Pancreas (tissue), 10 donors: ENCODE measurements around the gene KIF5A. TPM values are rescaled to one million over a fixed set of nuclear protein-coding genes. Genes with fewer than 3 reads are reported as not detected.

ENCODE experiments used
- ATAC-seq, 4 donors: fragments of 200-7000 bp; cut with Tn5 transposase; one replicate each; pipeline versions ENCODE4 v1.8.0 to v1.9.1; 2020; ENCODE audit warnings: mild to moderate bottlenecking in 4 of 4, moderate library complexity in 4 of 4
- DNase-seq, 6 donors: peaks; one replicate each; pipeline ENCODE4 v3.0.0-alpha.2; 2020
- FAIRE-seq: peaks from 2 replicates; lab custom pipeline; 2012; peaks lifted over from hg19 to GRCh38; lab: Jason Lieb, UNC
- H3K27ac ChIP-seq, 4 donors: fragments of 200-600 bp; sonication (generic); 1 replicate in 3 of 4; 2 replicates in 1 of 4; pipeline versions ENCODE4 v1.5.0 to v1.8.0; 2020
- H3K27me3 ChIP-seq, 4 donors: fragments of 200-600 bp; one replicate each; pipeline ENCODE4 v1.8.0; 2021
- H3K36me3 ChIP-seq, 3 donors: fragments of 200-600 bp; sonication (generic) in 1 of 3; one replicate each; pipeline versions ENCODE4 v1.5.0 to v1.8.0; 2020 to 2021
- H3K4me1 ChIP-seq, 3 donors: fragments of 200-600 bp; one replicate each; pipeline ENCODE4 v1.8.0; 2021
- H3K4me3 ChIP-seq, 4 donors: fragments of 200-600 bp; sonication (generic) in 2 of 4; one replicate each; pipeline versions ENCODE4 v1.5.0 to v1.8.0; 2020 to 2021
- H3K9me3 ChIP-seq, 4 donors: fragments of 200-600 bp; one replicate each; pipeline ENCODE4 v1.8.0; 2021
- WGBS, 2 donors: extraction: QIAGEN DNeasy Blood & Tissue Kit; methylation state at CpG; one replicate each; pipeline ENCODE4 v1.1.7; 2013; 5-methylcytosine and 5-hydroxymethylcytosine counted together
- intact Hi-C, 3 donors: fragments of 100-400 bp; cut with DNase I; formaldehyde crosslinking; loops; one replicate each; pipeline versions ENCODE4 v1.11.1 to v1.14.2; 2022
- polyA plus RNA-seq, 2 donors: library from polyadenylated mRNA; stranded (reverse); fragments of 200-250 nt; gene quantifications; one replicate each; pipeline ENCODE4 v1.2.3, GENCODE V29; 2013
- total RNA-seq, 6 donors: library from RNA; stranded (reverse); fragmentation: NEBNext Ultra II Directional in 4 of 6; extraction: Animal tissue kit (Norgen Biotek cat#: 25700) in 4 of 6; gene quantifications; one replicate each; pipeline versions ENCODE4 v1.2.1 to v1.2.4, GENCODE V29; 2021 to 2023
- TF ChIP-seq, protein P1 (sequence below), 4 donors: fragments of 200-600 bp; sonication (generic) in 3 of 4; IDR thresholded peaks; one replicate each; pipeline versions ENCODE4 v1.5.0 to v1.8.0; 2021; ENCODE audit warnings: antibody characterized with exemption in 4 of 4
- donor health status: healthy with polysubstance abuse.
- donor health status: DM: no; HTN: no; CAD: no; lungs with moderate emphysema.
- donor health status: DM: no; HTN: no; CAD: no.
- donor health status: control.
- donor health status: control.
- donor health status: Bipolar disorder and iron deficiency.
- donor health status: DM: yes; HTN: yes; CAD: no.
- donor health status: DM: no; HTN: no; CAD: no.
- donor health status: DM: no; HTN: no; CAD: no.
- donor health status: DM: yes; HTN: yes; CAD: no.

Gene KIF5A
- total and polyA plus RNA-seq, 8 donors, result 0.25 to 2.9 (median 0.68) TPM

DNA sequence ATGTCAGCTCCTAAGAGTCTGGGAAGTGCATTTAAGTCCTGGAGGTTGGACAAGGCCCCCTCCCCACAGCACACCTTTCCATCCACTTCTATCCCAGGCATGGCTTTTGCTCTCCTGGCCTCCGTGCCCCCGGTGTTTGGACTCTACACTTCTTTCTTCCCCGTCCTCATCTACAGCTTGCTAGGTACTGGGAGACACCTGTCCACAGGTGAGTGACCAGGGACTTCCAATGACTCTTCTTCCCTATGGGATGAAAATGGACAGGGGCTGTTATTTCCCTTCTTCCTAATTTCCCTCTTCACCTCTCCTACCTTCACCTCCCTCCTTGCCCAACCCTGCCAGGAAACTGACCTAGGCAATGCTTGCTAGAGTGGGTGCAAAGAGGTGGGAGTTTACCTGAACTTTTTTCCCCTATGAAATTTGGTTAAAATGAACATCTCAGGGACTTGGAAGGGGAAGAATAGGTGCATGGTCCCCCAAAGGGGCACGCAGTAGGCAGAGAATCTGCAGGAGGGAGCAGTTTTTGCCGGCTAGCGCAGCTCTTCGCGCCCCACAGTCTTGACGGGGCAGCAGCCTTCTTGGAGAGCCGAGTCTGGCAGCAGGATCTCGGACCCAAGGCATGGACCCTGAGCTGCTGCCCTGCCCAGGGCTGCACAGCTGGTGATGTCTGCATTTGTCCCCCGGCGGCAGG lies 70.5 kb downstream of the KIF5A start:
- Histone ChIP-seq H3K27me3 (peaks cover 0 to 14% (median 6%) of the 10 kb centered on the region in 4 donors), H3K27ac (no peak overlapping the region), H3K4me1 (peaks cover 0 to 3% (median 0%) of the 10 kb centered on the region in 3 donors), H3K36me3 (no peaks in the 10 kb centered on the region), H3K4me3 (no peak overlapping the region), H3K9me3 (no peaks in the 10 kb centered on the region)
- no peak for DNase-seq
- no peak for ATAC-seq
- TF ChIP-seq, protein P1, sequence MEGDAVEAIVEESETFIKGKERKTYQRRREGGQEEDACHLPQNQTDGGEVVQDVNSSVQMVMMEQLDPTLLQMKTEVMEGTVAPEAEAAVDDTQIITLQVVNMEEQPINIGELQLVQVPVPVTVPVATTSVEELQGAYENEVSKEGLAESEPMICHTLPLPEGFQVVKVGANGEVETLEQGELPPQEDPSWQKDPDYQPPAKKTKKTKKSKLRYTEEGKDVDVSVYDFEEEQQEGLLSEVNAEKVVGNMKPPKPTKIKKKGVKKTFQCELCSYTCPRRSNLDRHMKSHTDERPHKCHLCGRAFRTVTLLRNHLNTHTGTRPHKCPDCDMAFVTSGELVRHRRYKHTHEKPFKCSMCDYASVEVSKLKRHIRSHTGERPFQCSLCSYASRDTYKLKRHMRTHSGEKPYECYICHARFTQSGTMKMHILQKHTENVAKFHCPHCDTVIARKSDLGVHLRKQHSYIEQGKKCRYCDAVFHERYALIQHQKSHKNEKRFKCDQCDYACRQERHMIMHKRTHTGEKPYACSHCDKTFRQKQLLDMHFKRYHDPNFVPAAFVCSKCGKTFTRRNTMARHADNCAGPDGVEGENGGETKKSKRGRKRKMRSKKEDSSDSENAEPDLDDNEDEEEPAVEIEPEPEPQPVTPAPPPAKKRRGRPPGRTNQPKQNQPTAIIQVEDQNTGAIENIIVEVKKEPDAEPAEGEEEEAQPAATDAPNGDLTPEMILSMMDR (IDR thresholded peaks at IDR 0.05), result no peak
- FAIRE-seq, result no peak
- intact Hi-C loops, result loop anchor here in 1 of 3 donors (10.0 kb wide), 1 partner anchor 46 kb away; no protein-coding TSS in a partner anchor
- 16 to 19% methylated on average over 13 of the region's 13 CpGs for WGBS, 2 donors

DNA sequence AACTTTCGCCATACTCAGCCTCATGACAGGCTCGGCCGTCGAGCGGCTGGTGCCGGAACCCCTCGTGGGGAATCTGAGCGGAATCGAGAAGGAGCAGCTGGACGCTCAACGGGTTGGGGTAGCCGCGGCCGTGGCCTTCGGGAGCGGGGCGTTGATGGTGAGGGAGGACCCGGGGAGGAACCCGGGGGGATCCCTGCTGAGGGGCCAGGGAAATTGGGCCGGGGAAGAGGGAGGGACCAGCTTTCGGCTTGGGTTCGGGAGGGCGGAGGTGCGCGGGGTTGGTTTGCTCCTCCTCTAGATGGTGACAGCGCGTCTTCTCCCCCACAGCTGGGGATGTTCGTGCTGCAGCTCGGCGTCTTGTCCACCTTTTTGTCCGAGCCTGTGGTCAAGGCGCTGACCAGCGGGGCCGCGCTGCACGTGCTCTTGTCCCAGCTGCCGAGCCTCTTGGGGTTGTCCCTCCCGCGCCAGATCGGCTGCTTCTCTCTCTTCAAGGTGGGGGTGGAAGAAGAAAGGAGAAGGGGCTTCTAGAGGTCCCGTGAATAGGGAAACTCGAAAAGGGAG lies 71.2 kb downstream of the KIF5A start:
- ATAC-seq (peak; percentile 10 to 34 (median 33)), FAIRE-seq (no peak), DNase-seq (no peak)
- H3K4me3 ChIP-seq, result peak overlapping the region in 2 of 4 donors; percentile 28 to 50
- WGBS, 2 donors, result 3 to 6% methylated on average over 42 of the region's 42 CpGs
- TF ChIP-seq, protein P1 (IDR thresholded peaks at IDR 0.05), result no peak
- no peak overlapping the region for H3K27ac ChIP-seq
- peaks cover 0 to 3% (median 0%) of the 10 kb centered on the region in 3 donors for H3K4me1 ChIP-seq
- H3K36me3 ChIP-seq, result no peaks in the 10 kb centered on the region
- H3K9me3 ChIP-seq, result no peaks in the 10 kb centered on the region
- peaks cover 0 to 14% (median 6%) of the 10 kb centered on the region in 4 donors for H3K27me3 ChIP-seq
- intact Hi-C loops, result loop anchor here in 1 of 3 donors (10.0 kb wide), 1 partner anchor 46 kb away; no protein-coding TSS in a partner anchor

DNA sequence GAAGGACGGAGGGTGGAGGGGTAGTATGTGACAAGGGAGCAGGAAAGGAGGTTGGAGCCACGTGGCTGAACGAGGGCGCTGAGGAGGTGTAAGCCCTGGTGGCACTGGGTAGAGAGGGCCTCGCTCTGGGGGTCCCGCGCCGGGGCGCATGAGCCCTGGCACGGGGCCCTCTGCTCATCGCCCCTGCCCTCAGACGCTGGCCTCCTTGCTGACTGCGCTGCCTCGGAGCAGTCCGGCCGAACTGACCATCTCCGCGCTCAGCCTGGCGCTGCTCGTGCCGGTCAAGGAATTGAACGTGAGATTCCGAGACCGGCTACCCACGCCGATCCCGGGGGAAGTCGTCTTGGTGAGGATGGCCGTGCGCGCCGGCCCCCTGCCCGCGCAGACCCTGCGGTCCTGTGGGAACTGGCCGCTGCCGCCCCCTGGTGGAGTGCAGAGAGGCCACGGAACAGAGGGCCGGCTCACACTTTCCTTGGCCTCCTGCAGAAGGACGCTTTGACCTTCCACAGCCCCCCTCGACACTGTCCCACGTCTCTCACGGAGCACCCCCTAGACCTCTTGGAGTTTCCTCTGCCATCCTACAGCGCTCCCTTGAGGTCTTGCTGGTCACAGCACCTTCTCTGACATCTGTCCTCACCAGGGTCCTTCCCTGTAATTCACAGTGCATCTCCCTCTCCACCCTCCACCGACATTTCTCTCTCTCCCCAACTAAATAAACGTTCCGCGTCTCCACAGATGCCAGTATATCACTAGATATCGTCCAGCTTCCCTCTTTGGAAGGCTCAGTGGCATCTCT lies 71.9 kb downstream of the KIF5A start:
- intact Hi-C loops, result loop anchor here in 1 of 3 donors (10.0 kb wide), 1 partner anchor 47 kb away; no protein-coding TSS in a partner anchor
- H3K9me3 ChIP-seq, result no peaks in the 10 kb centered on the region

More for the DNA sequence above, 71.9 kb downstream of the KIF5A start:
- no peak overlapping the region for H3K27ac ChIP-seq
- H3K27me3 ChIP-seq, result peaks cover 0 to 21% (median 7%) of the 10 kb centered on the region in 4 donors
- TF ChIP-seq, protein P1 (IDR thresholded peaks at IDR 0.05), result peak; percentile 84 to 91 (median 90)
- peaks cover 0 to 3% (median 0%) of the 10 kb centered on the region in 3 donors for H3K4me1 ChIP-seq
- H3K4me3 ChIP-seq, result peak overlapping the region in 3 of 4 donors; percentile 28 to 50 (median 28)
- FAIRE-seq (no peak), ATAC-seq (peak; percentile 87 to 92 (median 92)), DNase-seq (peak in 5 of 6 donors; percentile 48 to 89 (median 73))
- no peaks in the 10 kb centered on the region for H3K36me3 ChIP-seq
- WGBS, 2 donors, result 1% methylated on average over 40 to 49 of the region's 49 CpGs
